ENCODE data around the gene TAT.
"Not testable (repeated sequence)": the region's sequence is repeated elsewhere in the genome, so short reads cannot be mapped to it uniquely, and the experiment has no call there.

DNA sequence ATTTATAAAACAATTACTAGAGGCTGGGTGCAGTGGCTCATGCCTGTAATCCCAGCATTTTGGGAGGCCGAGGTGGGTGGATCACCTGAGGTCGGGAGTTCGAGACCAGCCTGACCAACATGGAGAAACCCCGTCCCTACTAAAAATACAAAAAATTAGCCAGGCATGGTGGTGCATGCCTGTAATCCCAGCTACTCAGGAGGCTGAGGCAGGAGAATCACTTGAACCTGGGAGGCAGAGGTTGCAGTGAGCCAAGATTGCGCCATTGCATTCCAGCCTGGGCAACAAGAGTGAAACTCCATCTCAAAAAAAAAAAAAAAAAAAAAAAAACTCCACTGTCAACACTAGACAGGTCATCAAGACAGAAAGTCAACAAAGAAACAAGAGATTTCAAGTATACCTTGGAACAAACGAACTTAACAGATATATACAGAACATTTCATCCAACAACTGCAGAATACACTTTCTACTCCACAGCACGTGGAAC, 18.5 kb upstream of the TAT start:
- not testable (repeated sequence) for TF ChIP-seq YY1 (IDR thresholded peaks at IDR 0.05; ENCODE audit: insufficient read depth, insufficient read length); ZNF274 (IDR thresholded peaks at IDR 0.05; ENCODE audit: low read depth, low read length)
